Panc1 (cell line): ENCODE data around the gene TMEM273. TPM values are rescaled to one million over a fixed set of nuclear protein-coding genes. Genes with fewer than 3 reads are reported as not detected.

ENCODE experiments used
- ATAC-seq: fragments of 200-7000 bp; cut with Tn5 transposase; 2 replicates; pipeline ENCODE4 v1.9.1; 2020; ENCODE audit warnings: mild to moderate bottlenecking, moderate library complexity
- BruUV-seq: library from RNA; stranded (reverse); fragments of 400-500 nt; replicated peaks from 2 replicates; lab custom pipeline; 2021; lab: Mats Ljungman, UMichigan
- CTCF ChIA-PET: fragments of 300-600 bp; sonication (Branson Sonifier 250); formaldehyde crosslinking; loops from one replicate; lab custom pipeline; 2022; ENCODE audit warnings: antibody characterized with exemption; lab: Charles Lee
- POLR2A ChIA-PET: fragments of 300-600 bp; sonication (Branson Sonifier 250); formaldehyde crosslinking; loops from one replicate; lab custom pipeline; 2022; ENCODE audit warnings: antibody characterized with exemption; lab: Charles Lee
- DNase-seq: peaks from one replicate; pipeline ENCODE4 v3.0.0-alpha.2; 2010; ENCODE audit warnings: low read depth, low spot score
- H3K27ac ChIP-seq: 2 replicates; pipeline ENCODE4 v1.5.1; 2011; ENCODE audit warnings: mild to moderate bottlenecking, low read length, inconsistent platforms
- H3K27me3 ChIP-seq: fragments of 200-500 bp; sonication (Bioruptor generic); 2 replicates; pipeline ENCODE4 v1.6.0; 2014; ENCODE audit warnings: low read length, inconsistent platforms; ENCODE audit not compliant: control insufficient read depth, insufficient read depth
- H3K36me3 ChIP-seq: fragments of 200-500 bp; sonication (Bioruptor generic); 2 replicates; pipeline ENCODE4 v1.5.1; 2014; ENCODE audit warnings: inconsistent platforms, mild to moderate bottlenecking, low read length, moderate library complexity; ENCODE audit not compliant: control insufficient read depth, insufficient read depth
- H3K4me1 ChIP-seq: 2 replicates; pipeline ENCODE4 v1.5.1; 2011; ENCODE audit warnings: inconsistent platforms, mild to moderate bottlenecking, low read length, moderate library complexity; ENCODE audit not compliant: control insufficient read depth, insufficient read depth
- H3K4me3 ChIP-seq, 2 experiments: 2 replicates each; pipeline ENCODE4 v1.5.1; 2011 to 2012; ENCODE audit warnings: low read depth in 2 of 2, low read length in 2 of 2, mild to moderate bottlenecking in 2 of 2, inconsistent platforms in 1 of 2, moderate library complexity in 1 of 2
- H3K9me3 ChIP-seq: fragments of 200-500 bp; sonication (Bioruptor generic); 2 replicates; pipeline ENCODE4 v1.5.1; 2014; ENCODE audit warnings: low read depth, mild to moderate bottlenecking, inconsistent platforms, low read length, moderate library complexity; ENCODE audit not compliant: control insufficient read depth, insufficient read depth
- POLR2AphosphoS5 ChIP-seq: IDR thresholded peaks from 2 replicates; pipeline ENCODE4 v1.6.1; 2012; ENCODE audit warnings: mild to moderate bottlenecking, low read depth, low read length, moderate library complexity
- SIN3A ChIP-seq: IDR thresholded peaks from 2 replicates; pipeline ENCODE4 v1.6.1; 2012; ENCODE audit warnings: low read depth, mild to moderate bottlenecking, low read length, moderate library complexity, borderline replicate concordance; ENCODE audit not compliant: insufficient read depth
- TCF7L2 ChIP-seq: IDR thresholded peaks from 2 replicates; pipeline ENCODE4 v1.6.1; 2011; ENCODE audit warnings: mild to moderate bottlenecking, low read depth, low read length, inconsistent platforms
- in situ Hi-C: cut with HindIII; loops from 2 replicates; pipeline ENCODE4 v1.10.0; 2016; ENCODE audit warnings: low sequenced_read_pairs, low pct_unique_long_range_greater_than_20kb
- intact Hi-C: fragments of 100-400 bp; cut with micrococcal nuclease; formaldehyde crosslinking; loops from one replicate; pipeline ENCODE4 v1.10.0; 2022; ENCODE audit not compliant: unreplicated experiment
- total RNA-seq: library from RNA; stranded (reverse); gene quantifications from one replicate; pipeline ENCODE4 v1.2.1, GENCODE V29; 2021; ENCODE audit not compliant: unreplicated experiment
- TF ChIP-seq, protein P1 (sequence below), 2 experiments: IDR thresholded peaks; 2 replicates each; pipeline ENCODE4 v1.6.1; 2011 to 2012; ENCODE audit warnings: low read depth in 2 of 2, control low read depth in 1 of 2, low read length in 1 of 2, mild to moderate bottlenecking in 1 of 2, moderate library complexity in 1 of 2; ENCODE audit not compliant: insufficient read depth in 1 of 2
- TF ChIP-seq, protein P2 (sequence below): fragments of 450-650 bp; IDR thresholded peaks from 2 replicates; pipeline ENCODE4 v1.5.1; 2017; ENCODE audit warnings: mild to moderate bottlenecking

Gene TMEM273
- total RNA-seq, 1 experiment from 2014 or later = 0.23 TPM

DNA sequence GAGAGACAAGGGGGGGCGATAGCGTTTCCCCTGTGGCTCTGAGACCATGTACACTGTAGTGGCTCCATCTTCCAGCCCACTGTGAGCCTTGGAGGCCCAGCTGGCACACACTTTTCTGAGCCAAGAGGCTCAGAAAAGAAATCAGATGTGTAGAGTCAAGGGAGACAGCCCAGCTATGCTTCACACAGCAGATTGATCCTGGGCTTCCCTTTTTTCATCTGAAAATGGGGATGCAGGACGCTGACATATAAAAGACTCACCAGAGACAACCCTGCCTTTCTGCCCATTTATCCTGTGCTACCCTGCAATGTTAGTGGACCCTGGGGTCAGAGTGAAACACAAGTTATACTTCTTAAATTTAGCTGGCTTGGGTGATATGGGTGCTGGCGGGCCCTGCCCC is 14.3 kb downstream of the TMEM273 start:
- Histone ChIP-seq H3K36me3 (no peaks in the 10 kb centered on the region), H3K27me3 (no peaks in the 10 kb centered on the region), H3K27ac (no peak overlapping the region), H3K9me3 (no peaks in the 10 kb centered on the region), H3K4me3 (no peak overlapping the region), H3K4me1 (no peaks in the 10 kb centered on the region)
- in situ Hi-C loops = no loop called here
- DNase-seq = no peak
- no peak for ATAC-seq
- intact Hi-C loops = no loop called here
- ChIA-PET CTCF (no interaction called here), POLR2A (interaction anchor here (0.6 kb wide), 1 partner anchor 13 kb away, joined by 3 read pairs; no protein-coding TSS in a partner anchor)
- no peak for TF ChIP-seq TCF7L2
- TF ChIP-seq SIN3A = no peak
- TF ChIP-seq, protein P1, sequence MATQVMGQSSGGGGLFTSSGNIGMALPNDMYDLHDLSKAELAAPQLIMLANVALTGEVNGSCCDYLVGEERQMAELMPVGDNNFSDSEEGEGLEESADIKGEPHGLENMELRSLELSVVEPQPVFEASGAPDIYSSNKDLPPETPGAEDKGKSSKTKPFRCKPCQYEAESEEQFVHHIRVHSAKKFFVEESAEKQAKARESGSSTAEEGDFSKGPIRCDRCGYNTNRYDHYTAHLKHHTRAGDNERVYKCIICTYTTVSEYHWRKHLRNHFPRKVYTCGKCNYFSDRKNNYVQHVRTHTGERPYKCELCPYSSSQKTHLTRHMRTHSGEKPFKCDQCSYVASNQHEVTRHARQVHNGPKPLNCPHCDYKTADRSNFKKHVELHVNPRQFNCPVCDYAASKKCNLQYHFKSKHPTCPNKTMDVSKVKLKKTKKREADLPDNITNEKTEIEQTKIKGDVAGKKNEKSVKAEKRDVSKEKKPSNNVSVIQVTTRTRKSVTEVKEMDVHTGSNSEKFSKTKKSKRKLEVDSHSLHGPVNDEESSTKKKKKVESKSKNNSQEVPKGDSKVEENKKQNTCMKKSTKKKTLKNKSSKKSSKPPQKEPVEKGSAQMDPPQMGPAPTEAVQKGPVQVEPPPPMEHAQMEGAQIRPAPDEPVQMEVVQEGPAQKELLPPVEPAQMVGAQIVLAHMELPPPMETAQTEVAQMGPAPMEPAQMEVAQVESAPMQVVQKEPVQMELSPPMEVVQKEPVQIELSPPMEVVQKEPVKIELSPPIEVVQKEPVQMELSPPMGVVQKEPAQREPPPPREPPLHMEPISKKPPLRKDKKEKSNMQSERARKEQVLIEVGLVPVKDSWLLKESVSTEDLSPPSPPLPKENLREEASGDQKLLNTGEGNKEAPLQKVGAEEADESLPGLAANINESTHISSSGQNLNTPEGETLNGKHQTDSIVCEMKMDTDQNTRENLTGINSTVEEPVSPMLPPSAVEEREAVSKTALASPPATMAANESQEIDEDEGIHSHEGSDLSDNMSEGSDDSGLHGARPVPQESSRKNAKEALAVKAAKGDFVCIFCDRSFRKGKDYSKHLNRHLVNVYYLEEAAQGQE (IDR thresholded peaks at IDR 0.05; ENCODE audit: insufficient read depth in 1 of 2, low read depth in 2 of 2, low read length in 1 of 2) = no peak
- TF ChIP-seq, protein P2, sequence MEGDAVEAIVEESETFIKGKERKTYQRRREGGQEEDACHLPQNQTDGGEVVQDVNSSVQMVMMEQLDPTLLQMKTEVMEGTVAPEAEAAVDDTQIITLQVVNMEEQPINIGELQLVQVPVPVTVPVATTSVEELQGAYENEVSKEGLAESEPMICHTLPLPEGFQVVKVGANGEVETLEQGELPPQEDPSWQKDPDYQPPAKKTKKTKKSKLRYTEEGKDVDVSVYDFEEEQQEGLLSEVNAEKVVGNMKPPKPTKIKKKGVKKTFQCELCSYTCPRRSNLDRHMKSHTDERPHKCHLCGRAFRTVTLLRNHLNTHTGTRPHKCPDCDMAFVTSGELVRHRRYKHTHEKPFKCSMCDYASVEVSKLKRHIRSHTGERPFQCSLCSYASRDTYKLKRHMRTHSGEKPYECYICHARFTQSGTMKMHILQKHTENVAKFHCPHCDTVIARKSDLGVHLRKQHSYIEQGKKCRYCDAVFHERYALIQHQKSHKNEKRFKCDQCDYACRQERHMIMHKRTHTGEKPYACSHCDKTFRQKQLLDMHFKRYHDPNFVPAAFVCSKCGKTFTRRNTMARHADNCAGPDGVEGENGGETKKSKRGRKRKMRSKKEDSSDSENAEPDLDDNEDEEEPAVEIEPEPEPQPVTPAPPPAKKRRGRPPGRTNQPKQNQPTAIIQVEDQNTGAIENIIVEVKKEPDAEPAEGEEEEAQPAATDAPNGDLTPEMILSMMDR = no peak
- TF ChIP-seq POLR2AphosphoS5 = no peak
- BruUV-seq = no TSS peak

DNA sequence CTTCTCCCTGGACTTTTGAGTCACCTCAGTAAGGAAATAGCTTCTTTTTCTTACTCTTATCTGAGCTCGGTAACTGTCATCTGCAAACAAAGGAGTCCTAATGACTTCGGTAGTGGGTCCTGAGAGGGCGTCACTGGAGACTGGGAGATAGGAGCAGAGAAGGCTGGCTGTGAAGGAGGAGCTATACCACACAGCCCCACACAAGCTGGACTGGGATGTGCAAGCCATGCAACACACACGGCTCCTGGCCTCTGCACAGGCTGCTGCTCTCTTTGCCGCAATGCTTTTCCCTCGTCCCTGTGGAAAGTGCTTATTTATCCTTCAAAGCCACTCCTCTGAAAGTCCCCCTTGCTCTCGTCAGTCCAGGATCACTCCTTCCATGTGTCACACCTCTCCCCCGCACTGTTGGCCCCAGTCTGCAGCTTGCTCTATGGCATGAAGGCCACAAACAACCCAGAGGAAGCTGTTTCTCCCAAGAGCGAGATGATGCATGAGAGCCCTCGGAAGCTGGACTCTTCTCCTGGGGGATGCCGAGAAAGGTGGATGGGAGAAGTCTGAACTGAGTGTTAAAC is 14.9 kb downstream of the TMEM273 start:
- Histone ChIP-seq H3K4me1 (no peaks in the 10 kb centered on the region), H3K4me3 (no peak overlapping the region), H3K9me3 (no peaks in the 10 kb centered on the region), H3K27ac (no peak overlapping the region), H3K27me3 (no peaks in the 10 kb centered on the region), H3K36me3 (no peaks in the 10 kb centered on the region)
- intact Hi-C loops = no loop called here
- CTCF ChIA-PET = no interaction called here
- ATAC-seq (no peak), DNase-seq (no peak)
- POLR2A ChIA-PET = no interaction called here
- no TSS peak for BruUV-seq
- TF ChIP-seq POLR2AphosphoS5 (no peak), SIN3A (no peak)
- TF ChIP-seq, protein P1 (IDR thresholded peaks at IDR 0.05; ENCODE audit: insufficient read depth in 1 of 2, low read depth in 2 of 2, low read length in 1 of 2) = no peak
- TF ChIP-seq, protein P2 = no peak
- in situ Hi-C loops = no loop called here
